OCI-LY7 (cell line): ENCODE results near the gene ATAD3C. TPM values are rescaled to one million over a fixed set of nuclear protein-coding genes. Genes with fewer than 3 reads are reported as not detected.

Experiments used
- BruUV-seq: library from RNA; stranded (reverse); fragments of 400-500 nt; replicated peaks from 2 replicates; lab custom pipeline; 2021; lab: Mats Ljungman, UMichigan
- CTCF ChIA-PET: fragments of 300-600 bp; sonication (Branson Sonifier 250); formaldehyde crosslinking; loops from one replicate; lab custom pipeline; 2022; ENCODE audit warnings: antibody characterized with exemption; ENCODE audit not compliant: unreplicated experiment; lab: Charles Lee
- POLR2A ChIA-PET: fragments of 300-600 bp; sonication (Branson Sonifier 250); formaldehyde crosslinking; loops from one replicate; lab custom pipeline; 2022; ENCODE audit warnings: antibody characterized with exemption; lab: Charles Lee
- DNase-seq: peaks from one replicate; pipeline ENCODE4 v3.0.0-alpha.2; 2015; ENCODE audit warnings: low spot score
- H2AFZ ChIP-seq: fragments of 200-600 bp; sonication (generic), shearing (Covaris generic); 2 replicates; pipeline ENCODE4 v1.6.1; 2014; ENCODE audit warnings: mild to moderate bottlenecking, antibody characterized with exemption, low read length, moderate library complexity
- H3K27ac ChIP-seq: fragments of 200-600 bp; sonication (generic); 2 replicates; pipeline ENCODE4 v1.5.1; 2014; ENCODE audit warnings: mixed run types, low read depth, mild to moderate bottlenecking, moderate library complexity, low read length, inconsistent platforms; ENCODE audit not compliant: poor library complexity, severe bottlenecking
- H3K36me3 ChIP-seq: fragments of 200-600 bp; sonication (generic); 2 replicates; pipeline ENCODE4 v1.6.1; 2014; ENCODE audit warnings: mild to moderate bottlenecking, antibody characterized with exemption, low read length, moderate library complexity, mixed read lengths; ENCODE audit not compliant: insufficient read depth
- H3K4me1 ChIP-seq: fragments of 200-600 bp; sonication (generic); 2 replicates; pipeline ENCODE4 v1.5.1; 2014; ENCODE audit warnings: mild to moderate bottlenecking, low read length; ENCODE audit not compliant: insufficient read depth, poor library complexity, severe bottlenecking
- H3K4me2 ChIP-seq: fragments of 200-600 bp; sonication (generic); 2 replicates; pipeline ENCODE4 v1.6.1; 2014; ENCODE audit warnings: mild to moderate bottlenecking, low read length
- H3K4me3 ChIP-seq: fragments of 200-600 bp; sonication (generic); 2 replicates; pipeline ENCODE4 v1.5.1; 2014; ENCODE audit warnings: mild to moderate bottlenecking, low read depth, low read length; ENCODE audit not compliant: poor library complexity, severe bottlenecking
- H3K79me2 ChIP-seq: fragments of 200-600 bp; sonication (generic); 2 replicates; pipeline ENCODE4 v1.6.1; 2016; ENCODE audit warnings: low read depth, mild to moderate bottlenecking, low read length, moderate library complexity, mixed read lengths; ENCODE audit not compliant: insufficient read depth
- H3K9me2 ChIP-seq: fragments of 200-600 bp; sonication (generic); 2 replicates; pipeline ENCODE4 v1.6.1; 2016; ENCODE audit warnings: mild to moderate bottlenecking, low read length, mixed read lengths; ENCODE audit not compliant: insufficient read depth
- H3K9me3 ChIP-seq: fragments of 200-600 bp; sonication (generic); 2 replicates; pipeline ENCODE4 v1.6.1; 2014; ENCODE audit warnings: mild to moderate bottlenecking, mixed run types, low read length, mixed read lengths
- H4K20me1 ChIP-seq: fragments of 200-600 bp; sonication (generic); 2 replicates; pipeline ENCODE4 v1.6.1; 2014; ENCODE audit warnings: mild to moderate bottlenecking, antibody characterized with exemption, low read length, moderate library complexity, mixed read lengths; ENCODE audit not compliant: insufficient read depth
- CTCF ChIP-seq: fragments of 200-600 bp; sonication (generic); conservative IDR thresholded peaks from 2 replicates; pipeline ENCODE4 v1.5.1; 2014; ENCODE audit warnings: mild to moderate bottlenecking, antibody characterized with exemption, low read length, moderate library complexity, mixed read lengths
- EZH2phosphoT487 ChIP-seq: fragments of 200-600 bp; sonication (generic); IDR thresholded peaks from 2 replicates; pipeline ENCODE4 v1.6.1; 2018; ENCODE audit warnings: low read depth, borderline replicate concordance, mild to moderate bottlenecking, mixed run types, antibody characterized with exemption, low read length, moderate library complexity, mixed read lengths
- intact Hi-C: fragments of 100-400 bp; cut with micrococcal nuclease; formaldehyde crosslinking; loops from one replicate; pipeline ENCODE4 v1.10.0; 2022; ENCODE audit not compliant: unreplicated experiment
- total RNA-seq, 2 experiments: library from RNA; depleted of rRNA in 1 of 2; stranded (reverse); fragments of >200 nt in 1 of 2; shearing (Covaris generic) in 1 of 2; gene quantifications; 2 replicates each; pipeline ENCODE4 v1.2.3, GENCODE V29; 2014 to 2022

ATAD3C gene
- total RNA-seq, 2 experiments from 2014 or later: 1.6 to 3.0 TPM

GRCh38 chr1:1422465-1423244 is 26.8 kb upstream of the ATAD3C start:
- H3K27ac ChIP-seq: no peak overlapping the region
- ChIA-PET POLR2A (no interaction called here), CTCF (no interaction called here)
- H3K4me3 ChIP-seq: no peak overlapping the region
- no peak overlapping the region for H2AFZ ChIP-seq
- H3K36me3 ChIP-seq: no peaks in the 10 kb centered on the region
- BruUV-seq: no TSS peak
- H3K9me2 ChIP-seq: no peaks in the 10 kb centered on the region
- H4K20me1 ChIP-seq: no peaks in the 10 kb centered on the region
- no peak for TF ChIP-seq EZH2phosphoT487
- no peak for TF ChIP-seq CTCF
- H3K4me1 ChIP-seq: no peaks in the 10 kb centered on the region
- no peak for DNase-seq
- H3K4me2 ChIP-seq: no peak overlapping the region
- H3K79me2 ChIP-seq: no peaks in the 10 kb centered on the region
- intact Hi-C loops: no loop called here
- H3K9me3 ChIP-seq: no peaks in the 10 kb centered on the region

GRCh38 chr1:1423245-1423597 is 26.3 kb upstream of the ATAD3C start:
- Histone ChIP-seq H3K4me3 (no peak overlapping the region), H4K20me1 (no peaks in the 10 kb centered on the region), H3K79me2 (no peaks in the 10 kb centered on the region), H3K9me3 (no peaks in the 10 kb centered on the region), H3K4me2 (no peak overlapping the region), H3K4me1 (no peaks in the 10 kb centered on the region), H2AFZ (no peak overlapping the region), H3K27ac (no peak overlapping the region), H3K36me3 (no peaks in the 10 kb centered on the region), H3K9me2 (no peaks in the 10 kb centered on the region)
- POLR2A ChIA-PET: interaction anchor here (0.7 kb wide), 1 partner anchor 10 kb away, joined by 5 read pairs; no protein-coding TSS in a partner anchor
- CTCF ChIA-PET: no interaction called here
- no peak for DNase-seq
- intact Hi-C loops: no loop called here
- no TSS peak for BruUV-seq
- TF ChIP-seq CTCF: no peak
- no peak for TF ChIP-seq EZH2phosphoT487

GRCh38 chr1:1424707-1425106 is 24.8 kb upstream of the ATAD3C start:
- no TSS peak for BruUV-seq
- intact Hi-C loops: no loop called here
- no peak for TF ChIP-seq EZH2phosphoT487
- no peak for TF ChIP-seq CTCF
- no peaks in the 10 kb centered on the region for H3K36me3 ChIP-seq
- H3K4me1 ChIP-seq: no peaks in the 10 kb centered on the region
- H3K27ac ChIP-seq: no peak overlapping the region
- no peak overlapping the region for H2AFZ ChIP-seq
- ChIA-PET CTCF (no interaction called here), POLR2A (no interaction called here)
- no peak overlapping the region for H3K4me2 ChIP-seq
- no peaks in the 10 kb centered on the region for H3K9me2 ChIP-seq
- H3K79me2 ChIP-seq: no peaks in the 10 kb centered on the region
- H3K4me3 ChIP-seq: no peak overlapping the region
- no peaks in the 10 kb centered on the region for H4K20me1 ChIP-seq
- DNase-seq: no peak
- no peaks in the 10 kb centered on the region for H3K9me3 ChIP-seq
